ENCODE results near the gene FSTL4. TPM values are rescaled to one million over a fixed set of nuclear protein-coding genes. Genes with fewer than 3 reads are reported as not detected.

Gene FSTL4
- total RNA-seq, 4 donors from 2014 or later = 0.27 to 1.6 (median 0.35) TPM; not detected in 1

DNA sequence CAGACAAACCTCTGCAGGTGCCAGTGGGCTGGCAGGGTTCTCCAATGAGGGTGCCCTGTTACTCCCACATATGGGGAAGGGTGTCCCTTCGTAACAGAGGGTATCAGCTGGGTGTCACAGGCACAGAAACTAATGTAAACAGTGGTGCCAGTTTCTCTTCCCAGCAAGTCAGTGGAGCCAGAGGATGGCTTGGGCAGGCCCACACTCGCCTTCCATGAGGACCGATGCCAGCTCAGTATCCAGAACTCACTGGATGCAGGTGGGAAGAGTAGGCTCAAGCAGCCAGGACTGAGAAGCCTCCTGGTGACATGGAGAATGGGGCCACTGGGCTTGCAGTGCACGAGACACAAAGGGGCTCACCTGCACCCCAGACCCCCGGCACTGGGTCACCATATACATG lies 30.4 kb downstream of the FSTL4 start:
- Histone ChIP-seq H3K36me3 (no peaks in the 10 kb centered on the region), H3K27me3 (no peaks in the 10 kb centered on the region), H3K27ac (no peak overlapping the region), H3K9me3 (no peaks in the 10 kb centered on the region), H3K4me1 (no peaks in the 10 kb centered on the region), H3K4me3 (no peak overlapping the region)
- DNase-seq = no peak
- no peak for TF ChIP-seq POLR2A (IDR thresholded peaks at IDR 0.05)
- TF ChIP-seq, protein P1, sequence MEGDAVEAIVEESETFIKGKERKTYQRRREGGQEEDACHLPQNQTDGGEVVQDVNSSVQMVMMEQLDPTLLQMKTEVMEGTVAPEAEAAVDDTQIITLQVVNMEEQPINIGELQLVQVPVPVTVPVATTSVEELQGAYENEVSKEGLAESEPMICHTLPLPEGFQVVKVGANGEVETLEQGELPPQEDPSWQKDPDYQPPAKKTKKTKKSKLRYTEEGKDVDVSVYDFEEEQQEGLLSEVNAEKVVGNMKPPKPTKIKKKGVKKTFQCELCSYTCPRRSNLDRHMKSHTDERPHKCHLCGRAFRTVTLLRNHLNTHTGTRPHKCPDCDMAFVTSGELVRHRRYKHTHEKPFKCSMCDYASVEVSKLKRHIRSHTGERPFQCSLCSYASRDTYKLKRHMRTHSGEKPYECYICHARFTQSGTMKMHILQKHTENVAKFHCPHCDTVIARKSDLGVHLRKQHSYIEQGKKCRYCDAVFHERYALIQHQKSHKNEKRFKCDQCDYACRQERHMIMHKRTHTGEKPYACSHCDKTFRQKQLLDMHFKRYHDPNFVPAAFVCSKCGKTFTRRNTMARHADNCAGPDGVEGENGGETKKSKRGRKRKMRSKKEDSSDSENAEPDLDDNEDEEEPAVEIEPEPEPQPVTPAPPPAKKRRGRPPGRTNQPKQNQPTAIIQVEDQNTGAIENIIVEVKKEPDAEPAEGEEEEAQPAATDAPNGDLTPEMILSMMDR (IDR thresholded peaks at IDR 0.05) = no peak

DNA sequence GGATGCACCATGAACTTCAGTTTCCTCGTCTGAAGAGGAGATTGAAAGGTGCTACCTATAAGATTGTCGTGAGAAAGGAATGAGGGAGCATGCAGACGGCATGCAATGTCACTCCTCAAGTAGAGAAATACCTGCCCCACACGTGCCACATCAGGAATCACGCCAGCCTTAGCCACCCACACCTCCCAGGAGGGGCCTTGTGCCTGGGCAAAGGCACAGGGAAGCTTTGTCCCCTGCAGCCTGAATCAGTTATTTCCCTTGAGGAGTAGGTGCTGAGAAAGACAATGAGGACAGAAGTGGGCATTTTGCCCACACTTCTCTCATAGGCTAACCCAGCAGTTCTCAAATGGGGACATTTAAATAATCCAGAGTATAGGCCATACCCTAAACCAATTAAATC lies 31.0 kb downstream of the FSTL4 start:
- Histone ChIP-seq H3K4me1 (no peaks in the 10 kb centered on the region), H3K4me3 (no peak overlapping the region), H3K36me3 (no peaks in the 10 kb centered on the region), H3K27me3 (no peaks in the 10 kb centered on the region), H3K9me3 (no peaks in the 10 kb centered on the region), H3K27ac (no peak overlapping the region)
- no peak for DNase-seq
- TF ChIP-seq, protein P1 (IDR thresholded peaks at IDR 0.05) = no peak
- no peak for TF ChIP-seq POLR2A (IDR thresholded peaks at IDR 0.05)

DNA sequence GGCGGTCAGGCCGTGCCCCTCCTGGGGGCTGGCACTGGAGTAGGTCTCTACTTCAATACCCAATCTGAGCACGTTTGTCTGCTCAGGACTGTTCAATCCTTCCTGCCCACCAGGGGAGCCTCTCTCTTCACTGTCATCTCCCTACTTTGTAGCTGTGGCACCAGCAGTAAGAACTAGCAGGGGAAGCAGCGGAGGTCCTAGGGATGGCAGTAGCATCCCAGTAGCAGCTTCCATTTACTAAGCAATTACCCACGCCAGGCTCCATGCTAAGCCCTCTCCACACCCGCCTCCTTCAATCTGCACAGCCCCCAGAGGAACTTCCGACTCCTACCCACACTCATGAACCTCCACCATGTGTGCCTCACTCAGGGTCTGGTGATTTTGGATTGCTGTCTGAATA lies 31.7 kb downstream of the FSTL4 start:
- TF ChIP-seq POLR2A (IDR thresholded peaks at IDR 0.05) = no peak
- TF ChIP-seq, protein P1 (IDR thresholded peaks at IDR 0.05) = no peak
- H3K36me3 ChIP-seq = no peaks in the 10 kb centered on the region
- DNase-seq = no peak
- H3K4me1 ChIP-seq = no peaks in the 10 kb centered on the region
- H3K9me3 ChIP-seq = no peaks in the 10 kb centered on the region
- no peak overlapping the region for H3K4me3 ChIP-seq
- no peak overlapping the region for H3K27ac ChIP-seq
- no peaks in the 10 kb centered on the region for H3K27me3 ChIP-seq

DNA sequence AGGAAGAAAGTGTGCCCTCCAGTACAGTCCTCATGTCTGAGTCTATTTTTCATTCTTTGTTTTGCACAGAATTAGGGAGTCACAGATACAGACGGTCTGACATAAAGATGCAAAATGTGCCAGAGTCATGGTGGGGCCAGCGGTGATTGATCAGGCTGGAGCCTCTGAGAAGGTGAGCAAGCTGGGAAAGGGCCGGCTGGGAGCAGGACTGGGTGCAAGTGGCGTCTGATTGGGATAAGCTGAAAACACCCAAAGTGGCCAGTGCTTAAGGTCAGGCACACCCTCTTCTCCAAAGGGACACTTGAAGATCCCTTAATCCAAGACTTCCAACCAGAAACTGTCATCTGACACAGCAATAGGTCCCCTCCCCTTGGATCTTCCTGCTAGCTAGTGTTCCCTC lies 32.6 kb downstream of the FSTL4 start:
- Histone ChIP-seq H3K27ac (no peak overlapping the region), H3K27me3 (no peaks in the 10 kb centered on the region), H3K36me3 (no peaks in the 10 kb centered on the region), H3K4me3 (no peak overlapping the region), H3K9me3 (no peaks in the 10 kb centered on the region), H3K4me1 (no peaks in the 10 kb centered on the region)
- no peak for DNase-seq
- TF ChIP-seq POLR2A (IDR thresholded peaks at IDR 0.05) = no peak
- TF ChIP-seq, protein P1 (IDR thresholded peaks at IDR 0.05) = no peak

DNA sequence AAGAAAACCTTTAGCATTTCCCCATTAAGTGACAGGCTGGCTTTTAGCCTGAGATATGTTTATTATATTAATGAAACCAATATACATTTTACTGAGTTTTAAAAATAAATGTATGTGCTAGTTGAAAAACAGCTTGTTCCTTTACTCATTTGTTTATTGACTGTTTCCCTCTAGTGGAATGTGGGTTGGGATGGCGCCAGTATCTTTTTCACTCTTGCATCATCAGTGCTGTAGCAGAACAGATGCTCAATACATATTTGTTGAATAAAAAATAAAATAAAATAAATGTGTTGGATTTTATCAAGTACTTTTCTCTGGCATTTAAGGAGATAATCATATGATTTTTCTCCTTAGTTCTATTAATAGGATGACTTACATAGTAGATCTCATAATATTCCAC lies 43.0 kb downstream of the FSTL4 start:
- DNase-seq = no peak
- no peak overlapping the region for H3K27ac ChIP-seq
- no peaks in the 10 kb centered on the region for H3K27me3 ChIP-seq
- H3K4me3 ChIP-seq = no peak overlapping the region
- H3K9me3 ChIP-seq = no peaks in the 10 kb centered on the region
- TF ChIP-seq POLR2A (IDR thresholded peaks at IDR 0.05) = no peak
- TF ChIP-seq, protein P1 (IDR thresholded peaks at IDR 0.05) = no peak
- H3K4me1 ChIP-seq = no peaks in the 10 kb centered on the region
- H3K36me3 ChIP-seq = no peaks in the 10 kb centered on the region

DNA sequence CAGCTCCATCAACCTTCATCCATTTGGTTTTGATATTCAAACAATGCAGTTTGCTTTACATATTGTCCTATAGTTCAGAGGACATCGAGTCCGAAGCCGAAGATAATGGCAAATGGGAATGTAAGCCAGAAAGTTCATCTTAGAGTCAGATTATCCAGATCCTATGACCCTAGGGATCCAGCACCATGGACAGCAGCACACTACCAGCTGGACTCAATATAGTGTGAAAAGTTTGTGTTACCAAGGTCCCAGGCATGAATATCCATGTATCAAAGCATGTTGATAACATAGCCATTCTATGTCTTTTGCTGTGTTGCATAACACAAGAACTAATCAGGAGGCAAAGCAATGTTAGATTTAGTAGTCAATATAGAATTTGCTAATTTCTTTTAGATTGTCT lies 46.3 kb downstream of the FSTL4 start:
- H3K4me1 ChIP-seq = no peaks in the 10 kb centered on the region
- no peak overlapping the region for H3K4me3 ChIP-seq
- no peaks in the 10 kb centered on the region for H3K9me3 ChIP-seq
- DNase-seq = no peak
- TF ChIP-seq, protein P1 (IDR thresholded peaks at IDR 0.05) = no peak
- no peak for TF ChIP-seq POLR2A (IDR thresholded peaks at IDR 0.05)
- no peaks in the 10 kb centered on the region for H3K27me3 ChIP-seq
- H3K36me3 ChIP-seq = no peaks in the 10 kb centered on the region
- no peak overlapping the region for H3K27ac ChIP-seq

Measured in Peyer's patch (tissue), 4 donors.